ENCODE data around the gene TRERF1. TPM values are rescaled to one million over a fixed set of nuclear protein-coding genes. Genes with fewer than 3 reads are reported as not detected.

TRERF1 gene
- total and polyA plus RNA-seq, 2 of the 4 experiments (the other 2 are of a cell fraction) = 6.3 to 9.9 TPM

DNA sequence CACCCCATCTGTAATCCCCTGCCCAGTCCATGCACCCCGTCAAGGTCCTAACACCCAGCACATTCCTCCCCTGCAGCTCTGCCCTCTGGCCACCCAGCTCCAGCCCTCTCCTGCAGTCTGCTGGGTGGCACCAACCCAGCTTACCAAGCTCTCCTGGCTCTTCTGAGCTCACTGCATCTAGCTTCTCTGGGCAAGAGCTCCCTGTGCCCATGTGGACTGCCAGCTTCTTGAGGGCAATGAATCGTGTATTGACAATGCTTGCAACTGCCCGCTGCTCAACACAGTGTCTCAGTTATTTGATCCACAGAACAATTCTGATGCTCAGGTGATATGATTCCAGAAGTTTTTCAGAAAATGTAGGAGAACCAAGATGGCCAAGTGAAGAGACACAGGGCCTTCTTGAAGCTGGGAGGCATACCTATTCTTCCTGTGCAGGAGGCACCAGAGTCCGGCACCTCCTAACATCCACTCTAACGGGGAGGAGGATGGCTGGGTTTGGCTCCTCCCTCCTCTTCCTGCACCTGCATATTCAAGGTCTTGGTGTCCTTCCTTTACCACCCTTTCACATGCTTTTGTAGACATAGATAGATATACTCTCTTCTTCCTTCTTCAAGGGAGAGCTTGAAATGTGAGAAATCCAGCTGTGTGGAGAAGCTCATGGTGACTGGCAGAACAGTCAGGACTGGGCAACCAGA lies 85.6 kb downstream of the TRERF1 start:
- Histone ChIP-seq H3K56ac (ENCODE audit: extremely low read depth, insufficient read depth, low read length) (peak overlapping the region; percentile 66; the same call in 1 of the 2 replicates), H3K4me1 (ENCODE audit: control insufficient read depth, insufficient read depth, low read length) (peaks cover 16% of the 10 kb centered on the region), H3K36me3 (ENCODE audit: control insufficient read depth, insufficient read depth, low read length) (peaks cover 10% of the 10 kb centered on the region; the same call in 1 of the 2 replicates), H4K91ac (ENCODE audit: insufficient read depth, low read depth, low read length) (peak overlapping the region; percentile 90; the same call in 1 of the 2 replicates), H3K4ac (ENCODE audit: low read depth, low read length) (peak overlapping the region; percentile 84), H2AK5ac (ENCODE audit: low read depth, low read length) (peak overlapping the region; percentile 41), H3K4me3 (ENCODE audit: insufficient read depth, low read depth, low read length) (no peak overlapping the region), H3K9me3 (ENCODE audit: control insufficient read depth, insufficient read depth, low read length) (no peaks in the 10 kb centered on the region), H4K5ac (ENCODE audit: low read depth, low read length) (no peak overlapping the region; the same call in 1 of the 2 replicates), H3K18ac (ENCODE audit: low read depth, low read length) (peak overlapping the region; percentile 14; the same call in 1 of the 2 replicates), H4K8ac (ENCODE audit: low read depth in 2 of 2, low read length in 2 of 2) (peak overlapping the region; percentile 48 to 75; a peak in 2 of 4 replicates), H2AK9ac (replicated peaks; ENCODE audit: low read depth, low read length, poor library complexity) (no peak overlapping the region), H2BK20ac (ENCODE audit: low read depth, low read length) (peak overlapping the region; percentile 27), H2BK120ac (ENCODE audit: low read depth, low read length) (peak overlapping the region; percentile 66), H2BK5ac (ENCODE audit: low read depth, low read length, poor library complexity, severe bottlenecking) (peak overlapping the region; percentile 83), H3K9me1 (ENCODE audit: insufficient read depth, low read length) (peaks cover 48% of the 10 kb centered on the region), H2BK15ac (ENCODE audit: low read depth, low read length) (no peak overlapping the region), H3K27ac (ENCODE audit: insufficient read depth, low read length) (peak overlapping the region; percentile 79), H4K20me1 (ENCODE audit: insufficient read depth, low read length) (peaks cover 20% of the 10 kb centered on the region; the same call in 1 of the 2 replicates), H3K79me1 (ENCODE audit: low read depth in 1 of 2, low read length in 2 of 2) (peaks cover 71 to 96% of the 10 kb centered on the region in 2 experiments), H2AFZ (replicated peaks; ENCODE audit: low read length, poor library complexity) (no peak overlapping the region), H3K14ac (replicated peaks; ENCODE audit: low read depth, low read length) (peak overlapping the region; percentile 74; the same call in 1 of the 2 replicates), H3K9ac (ENCODE audit: low read depth, low read length) (no peak overlapping the region), H3K4me2 (ENCODE audit: low read depth, low read length) (no peak overlapping the region), H3K27me3 (ENCODE audit: control insufficient read depth, insufficient read depth, low read length) (no peaks in the 10 kb centered on the region), H3K23ac (ENCODE audit: low read depth, low read length) (no peak overlapping the region; the same call in 1 of the 2 replicates)
- in situ Hi-C loops (cut with MboI; ENCODE audit: low sequenced_read_pairs) (no loop called here), intact Hi-C loops (cut with micrococcal nuclease) (no loop called here), dilution Hi-C loops (cut with HindIII; ENCODE audit: low sequenced_read_pairs, unreplicated experiment) (no loop called here)
- no peak for ATAC-seq (ENCODE audit: low read depth)
- WGBS, 2 experiments (ENCODE audit: extremely low coverage in 2 of 2, insufficient read length in 1 of 2) = 86% methylated on average over 3 of the region's 5 CpGs; no CpG with 5 or more reads in 1 of the 2 experiments
- POLR2A ChIA-PET (ENCODE audit: unreplicated experiment) = no interaction called here
- no peak for DNase-seq
- CTCF ChIA-PET = interaction anchor here (1.6 kb wide), 1 partner anchor 181 kb away, joined by 5 read pairs; no protein-coding TSS in a partner anchor
- BruUV-seq (replicated peaks) = no TSS peak
- TF ChIP-seq, protein P1, sequence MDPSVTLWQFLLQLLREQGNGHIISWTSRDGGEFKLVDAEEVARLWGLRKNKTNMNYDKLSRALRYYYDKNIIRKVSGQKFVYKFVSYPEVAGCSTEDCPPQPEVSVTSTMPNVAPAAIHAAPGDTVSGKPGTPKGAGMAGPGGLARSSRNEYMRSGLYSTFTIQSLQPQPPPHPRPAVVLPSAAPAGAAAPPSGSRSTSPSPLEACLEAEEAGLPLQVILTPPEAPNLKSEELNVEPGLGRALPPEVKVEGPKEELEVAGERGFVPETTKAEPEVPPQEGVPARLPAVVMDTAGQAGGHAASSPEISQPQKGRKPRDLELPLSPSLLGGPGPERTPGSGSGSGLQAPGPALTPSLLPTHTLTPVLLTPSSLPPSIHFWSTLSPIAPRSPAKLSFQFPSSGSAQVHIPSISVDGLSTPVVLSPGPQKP (IDR thresholded peaks at IDR 0.05; ENCODE audit: borderline replicate concordance, low read depth, low read length) = no peak
- TF ChIP-seq CHD1 (IDR thresholded peaks at IDR 0.05; ENCODE audit: low read depth, low read length) = no peak
- TF ChIP-seq POLR2A (IDR thresholded peaks at IDR 0.05; ENCODE audit: low read depth, low read length) = no peak
- TF ChIP-seq RAD21 (IDR thresholded peaks at IDR 0.05; ENCODE audit: low read length) = no peak
- no peak for TF ChIP-seq MAFK (IDR thresholded peaks at IDR 0.05; ENCODE audit: low read depth, low read length)
- TF ChIP-seq RCOR1 (IDR thresholded peaks at IDR 0.05; ENCODE audit: insufficient replicate concordance, low read length) = no peak
- no peak for TF ChIP-seq MAZ (IDR thresholded peaks at IDR 0.05; ENCODE audit: borderline replicate concordance, low read depth, low read length)
- TF ChIP-seq BHLHE40 (IDR thresholded peaks at IDR 0.05; ENCODE audit: low read depth, low read length) = no peak
- no peak for TF ChIP-seq SMC3 (IDR thresholded peaks at IDR 0.05; ENCODE audit: low read depth, low read length)
- TF ChIP-seq MXI1 (IDR thresholded peaks at IDR 0.05; ENCODE audit: borderline replicate concordance, low read depth, low read length) = no peak
- TF ChIP-seq, protein P2, sequence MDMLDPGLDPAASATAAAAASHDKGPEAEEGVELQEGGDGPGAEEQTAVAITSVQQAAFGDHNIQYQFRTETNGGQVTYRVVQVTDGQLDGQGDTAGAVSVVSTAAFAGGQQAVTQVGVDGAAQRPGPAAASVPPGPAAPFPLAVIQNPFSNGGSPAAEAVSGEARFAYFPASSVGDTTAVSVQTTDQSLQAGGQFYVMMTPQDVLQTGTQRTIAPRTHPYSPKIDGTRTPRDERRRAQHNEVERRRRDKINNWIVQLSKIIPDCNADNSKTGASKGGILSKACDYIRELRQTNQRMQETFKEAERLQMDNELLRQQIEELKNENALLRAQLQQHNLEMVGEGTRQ (IDR thresholded peaks at IDR 0.05; ENCODE audit: low read depth, low read length) = no peak
- TF ChIP-seq NFE2L2 (IDR thresholded peaks at IDR 0.05; ENCODE audit: low read depth, low read length) = no peak
- TF ChIP-seq CEBPB (IDR thresholded peaks at IDR 0.05; ENCODE audit: low read depth, low read length) = no peak
- TF ChIP-seq FOS (IDR thresholded peaks at IDR 0.05; ENCODE audit: low read depth, low read length) = no peak
- TF ChIP-seq RFX5 (IDR thresholded peaks at IDR 0.05; ENCODE audit: low read depth, low read length) = no peak

Measured in IMR-90 (cell line).